Activated T-helper 1 cell treated with anti-CD3 and anti-CD28 coated beads, Interleukin-12 subunit alpha, Interleukin-12 subunit beta, Interleukin-2, Interleukin-4 antibody, amounts not matched to agents 30 ng/mL and 10 ng/mL and 1 ng/mL, durations not matched to agents 14 hours and 24 hours and 36 hours (primary cell): ENCODE measurements around the gene PTPRC. TPM values are rescaled to one million over a fixed set of nuclear protein-coding genes. Genes with fewer than 3 reads are reported as not detected.
A peak's percentile ranks its signal among the peaks of the same experiment; 100 is the strongest.

Source experiments
- DNase-seq: peaks from one replicate; pipeline ENCODE4 v3.0.0; 2021; ENCODE audit warnings: low spot score
- H3K27ac Mint-ChIP-seq: one replicate; pipeline ENCODE4 v1.8.0; 2021; ENCODE audit warnings: mild to moderate bottlenecking, mixed read lengths
- H3K27me3 Mint-ChIP-seq: one replicate; pipeline ENCODE4 v1.8.0; 2022; ENCODE audit warnings: mild to moderate bottlenecking, moderate library complexity, mixed read lengths; ENCODE audit not compliant: insufficient read depth
- H3K36me3 Mint-ChIP-seq: one replicate; pipeline ENCODE4 v1.8.0; 2021; ENCODE audit warnings: low read depth, mixed read lengths
- H3K4me1 Mint-ChIP-seq: one replicate; pipeline ENCODE4 v1.8.0; 2021; ENCODE audit warnings: low read depth, mixed read lengths
- H3K4me3 Mint-ChIP-seq: one replicate; pipeline ENCODE4 v1.8.0; 2021; ENCODE audit warnings: mild to moderate bottlenecking, moderate library complexity, mixed read lengths
- H3K9me3 Mint-ChIP-seq: one replicate; pipeline ENCODE4 v1.8.0; 2021; ENCODE audit warnings: mixed read lengths
- intact Hi-C: fragments of 100-400 bp; cut with micrococcal nuclease; formaldehyde crosslinking; loops from one replicate; pipeline ENCODE4 v1.15.1; 2024
- total RNA-seq: library from RNA; stranded (reverse); gene quantifications from 2 replicates; pipeline ENCODE4 v1.2.3, GENCODE V29; 2022

Gene PTPRC
- total RNA-seq, 1 donor from 2014 or later = 512 TPM

DNA sequence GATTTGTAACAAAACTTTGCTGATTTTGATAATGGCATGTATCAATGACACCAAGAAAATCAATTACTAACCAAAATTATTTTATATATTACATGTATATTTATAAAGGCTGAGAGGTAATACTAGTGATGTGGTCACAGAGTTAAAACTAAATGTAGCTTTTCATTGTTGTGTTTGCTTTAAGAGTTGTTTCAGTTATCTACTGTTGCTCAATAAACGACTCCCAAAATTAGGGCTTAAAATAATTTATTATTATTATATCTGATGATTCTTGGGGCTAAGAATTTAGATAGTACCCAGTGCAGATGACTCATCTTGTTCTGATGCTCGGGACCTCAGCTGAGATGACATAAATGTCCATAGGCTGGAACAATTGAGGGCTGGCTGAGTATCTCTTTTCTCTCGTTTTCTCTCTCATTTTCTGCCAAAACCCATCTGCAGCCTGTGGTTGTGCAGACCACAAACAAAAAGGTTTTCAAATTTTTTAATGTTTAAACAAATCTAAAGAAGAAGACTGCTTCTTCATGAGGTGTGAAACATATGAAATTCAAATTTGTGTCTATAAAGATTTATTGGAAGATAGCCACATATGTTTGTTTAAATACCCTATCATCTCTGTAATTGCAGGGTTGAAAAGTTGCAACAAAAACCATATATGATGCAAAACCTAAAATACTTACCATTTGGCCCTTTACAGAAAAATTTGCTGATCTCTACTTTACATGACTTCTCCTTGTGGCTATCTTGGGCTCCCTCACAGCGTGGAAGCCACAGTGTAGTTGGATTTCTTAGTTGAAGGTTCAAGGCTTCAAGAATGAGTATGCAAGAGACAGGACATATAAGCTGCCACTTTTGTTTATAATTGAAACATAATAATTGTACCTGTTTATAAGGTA is 14.8 kb upstream of the PTPRC start:
- Mint-ChIP-seq H3K36me3 (peaks cover 12% of the 10 kb centered on the region), H3K27me3 (no peaks in the 10 kb centered on the region), H3K4me1 (peaks cover 95% of the 10 kb centered on the region), H3K27ac (peak overlapping the region; percentile 73), H3K9me3 (peaks cover 13% of the 10 kb centered on the region), H3K4me3 (peak overlapping the region; percentile 21)
- DNase-seq = no peak
- intact Hi-C loops = loop anchor here (1.0 to 10.0 kb wide), 8 partner anchors 9 to 2001 kb away; partner anchors contain the start of genes DENND1B and KIF14

- intact Hi-C loops = loop anchor here (1.0 to 10.0 kb wide), 8 partner anchors 9 to 2000 kb away; partner anchors contain the start of genes DENND1B and KIF14
- Mint-ChIP-seq H3K27me3 (no peaks in the 10 kb centered on the region), H3K36me3 (peaks cover 14% of the 10 kb centered on the region), H3K4me3 (peak overlapping the region; percentile 15), H3K4me1 (peaks cover 95% of the 10 kb centered on the region), H3K9me3 (peaks cover 19% of the 10 kb centered on the region), H3K27ac (peak overlapping the region; percentile 64)
- no peak for DNase-seq
Observed at GRCh38 chr1:198624648-198624980, 14.2 kb upstream of the PTPRC start.

GRCh38 chr1:198627436-198628066 is 11.3 kb upstream of the PTPRC start:
- Mint-ChIP-seq H3K27ac (peak overlapping the region; percentile 36), H3K4me3 (peak overlapping the region; percentile 40), H3K36me3 (peaks cover 14% of the 10 kb centered on the region), H3K9me3 (peaks cover 24% of the 10 kb centered on the region), H3K27me3 (no peaks in the 10 kb centered on the region), H3K4me1 (peaks cover 88% of the 10 kb centered on the region)
- intact Hi-C loops = loop anchor here (10.0 kb wide), 1 partner anchor 1997 kb away; the partner anchor contains the start of gene KIF14
- DNase-seq = no peak

DNA sequence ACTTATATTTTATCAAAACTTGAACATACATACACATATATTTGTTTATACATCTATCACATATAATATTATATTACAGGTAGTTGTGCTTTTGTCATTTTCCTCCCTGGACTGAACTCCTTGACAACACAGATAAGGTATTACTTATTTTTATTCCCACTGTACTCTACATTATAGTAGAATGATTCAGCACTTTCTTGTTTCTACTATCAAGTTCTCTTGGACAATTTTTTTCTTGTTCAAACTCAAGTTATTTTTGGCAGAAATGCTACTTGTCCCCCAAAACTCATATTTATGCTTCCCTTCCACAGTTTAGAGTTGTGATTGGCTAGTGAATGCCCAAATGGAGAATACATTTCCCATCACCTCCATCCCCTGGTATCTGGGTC is 10.8 kb upstream of the PTPRC start:
- intact Hi-C loops = loop anchor here (10.0 kb wide), 1 partner anchor 1997 kb away; the partner anchor contains the start of gene KIF14
- H3K27me3 Mint-ChIP-seq = no peaks in the 10 kb centered on the region
- H3K4me1 Mint-ChIP-seq = peaks cover 88% of the 10 kb centered on the region
- H3K36me3 Mint-ChIP-seq = peaks cover 16% of the 10 kb centered on the region
- peaks cover 25% of the 10 kb centered on the region for H3K9me3 Mint-ChIP-seq
- peak overlapping the region; percentile 74 for H3K27ac Mint-ChIP-seq
- DNase-seq = no peak
- peak overlapping the region; percentile 40 for H3K4me3 Mint-ChIP-seq

- DNase-seq = no peak
- H3K9me3 Mint-ChIP-seq = peaks cover 35% of the 10 kb centered on the region
- H3K27me3 Mint-ChIP-seq = no peaks in the 10 kb centered on the region
- no peak overlapping the region for H3K4me3 Mint-ChIP-seq
- H3K36me3 Mint-ChIP-seq = peaks cover 27% of the 10 kb centered on the region
- intact Hi-C loops = loop anchor here (10.0 kb wide), 1 partner anchor 1995 kb away; the partner anchor contains the start of gene KIF14
- no peak overlapping the region for H3K27ac Mint-ChIP-seq
- H3K4me1 Mint-ChIP-seq = peaks cover 92% of the 10 kb centered on the region
Observed at GRCh38 chr1:198629610-198630009, 9.2 kb upstream of the PTPRC start.

DNA sequence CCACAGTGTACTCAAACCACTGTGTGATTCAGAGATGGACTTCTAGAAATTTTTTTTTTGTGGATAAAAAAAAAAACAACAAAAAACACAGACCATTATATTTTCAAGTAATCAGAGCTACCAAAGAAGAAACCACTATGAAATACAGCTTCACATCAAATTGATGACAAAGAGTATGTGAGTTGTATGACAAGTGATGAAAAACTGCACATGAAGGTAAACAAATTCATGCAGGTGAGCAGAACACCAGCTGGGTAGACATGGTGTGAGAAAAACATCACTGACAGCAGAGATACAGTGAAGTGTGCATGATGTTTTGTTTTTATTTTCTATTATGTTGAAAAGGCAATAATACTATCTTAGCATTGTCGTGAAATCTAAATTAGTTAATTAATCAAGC is 8.0 kb upstream of the PTPRC start:
- Mint-ChIP-seq H3K9me3 (peaks cover 35% of the 10 kb centered on the region), H3K4me1 (peaks cover 91% of the 10 kb centered on the region), H3K4me3 (no peak overlapping the region), H3K27me3 (no peaks in the 10 kb centered on the region), H3K36me3 (peaks cover 30% of the 10 kb centered on the region), H3K27ac (no peak overlapping the region)
- no peak for DNase-seq
- intact Hi-C loops = no loop called here

GRCh38 chr1:198631292-198631691 is 7.5 kb upstream of the PTPRC start:
- DNase-seq = no peak
- H3K9me3 Mint-ChIP-seq = peaks cover 35% of the 10 kb centered on the region
- intact Hi-C loops = no loop called here
- H3K4me1 Mint-ChIP-seq = peaks cover 91% of the 10 kb centered on the region
- no peak overlapping the region for H3K27ac Mint-ChIP-seq
- no peak overlapping the region for H3K4me3 Mint-ChIP-seq
- no peaks in the 10 kb centered on the region for H3K27me3 Mint-ChIP-seq
- H3K36me3 Mint-ChIP-seq = peaks cover 30% of the 10 kb centered on the region

DNA sequence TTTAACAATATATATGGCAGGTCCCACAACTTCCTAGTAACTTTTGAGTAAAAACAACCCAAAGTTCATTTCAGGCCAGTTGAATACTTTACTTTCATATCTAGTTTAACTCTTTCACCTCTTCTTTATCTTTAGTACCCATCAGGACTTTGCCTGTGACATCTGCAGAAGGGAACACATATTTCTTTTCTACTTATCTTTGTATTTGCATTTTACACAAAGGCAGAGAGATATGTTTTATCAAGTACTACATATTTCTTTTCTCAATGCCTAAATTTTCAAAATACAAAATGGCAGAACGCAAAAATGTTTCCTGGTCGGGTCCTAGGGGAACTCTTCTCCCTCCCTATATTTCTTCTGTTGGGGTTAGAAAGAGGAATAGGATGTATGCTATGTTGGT is 6.8 kb upstream of the PTPRC start:
- no peak overlapping the region for H3K4me3 Mint-ChIP-seq
- intact Hi-C loops = no loop called here
- H3K9me3 Mint-ChIP-seq = peaks cover 29% of the 10 kb centered on the region
- H3K27ac Mint-ChIP-seq = peak overlapping the region; percentile 6
- DNase-seq = no peak
- H3K36me3 Mint-ChIP-seq = peaks cover 26% of the 10 kb centered on the region
- peaks cover 91% of the 10 kb centered on the region for H3K4me1 Mint-ChIP-seq
- H3K27me3 Mint-ChIP-seq = no peaks in the 10 kb centered on the region

DNA sequence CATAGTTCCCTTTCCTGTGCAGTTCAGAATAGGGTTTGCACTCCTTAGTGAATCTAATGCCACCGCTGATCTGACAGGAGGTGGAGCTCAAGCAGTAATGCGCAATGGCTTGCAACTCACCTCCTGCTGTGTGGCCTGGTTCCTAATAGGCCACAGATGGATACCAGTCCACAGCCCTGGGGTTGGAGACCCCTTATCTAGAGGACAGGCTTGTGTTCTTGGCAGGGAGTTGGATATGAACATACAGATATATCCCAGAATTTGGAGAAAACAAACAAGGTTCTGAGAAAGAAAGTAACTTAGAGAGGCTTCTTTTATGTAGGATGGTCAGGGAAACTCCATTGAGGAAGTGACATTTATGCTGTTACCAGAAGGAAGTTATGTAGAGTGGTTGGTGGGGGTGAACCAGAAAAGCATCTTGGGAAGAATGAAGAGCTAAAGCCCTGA is 5.1 kb upstream of the PTPRC start:
- Mint-ChIP-seq H3K4me3 (peak overlapping the region; percentile 38), H3K27ac (peak overlapping the region; percentile 73), H3K27me3 (no peaks in the 10 kb centered on the region)

DNA sequence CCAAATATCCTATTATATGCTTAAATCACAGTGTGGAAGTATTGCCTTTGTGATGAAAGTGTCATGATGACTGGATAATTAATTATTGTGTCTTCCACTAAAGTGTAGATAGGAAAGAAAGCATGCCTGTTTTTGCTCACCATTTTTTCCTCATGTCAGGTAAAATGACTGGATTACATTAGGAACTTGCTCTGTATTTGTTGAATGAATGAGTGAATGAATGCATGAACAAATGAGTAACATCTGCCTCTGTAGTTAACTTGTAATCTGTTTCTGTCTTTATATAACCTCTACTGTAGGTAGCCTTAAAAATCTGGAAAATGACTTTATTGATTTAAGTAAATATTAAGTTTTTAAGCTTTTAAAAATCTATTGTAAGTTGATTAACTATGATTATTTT is 2.9 kb upstream of the PTPRC start:
- Mint-ChIP-seq H3K9me3 (peaks cover 14% of the 10 kb centered on the region), H3K27ac (peak overlapping the region; percentile 82), H3K4me3 (peak overlapping the region; percentile 35), H3K36me3 (peaks cover 21% of the 10 kb centered on the region), H3K27me3 (no peaks in the 10 kb centered on the region), H3K4me1 (peaks cover 65% of the 10 kb centered on the region)
- no peak for DNase-seq
- intact Hi-C loops = loop anchor here (5.0 kb wide), 2 partner anchors 169 to 479 kb away; partner anchors contain the start of gene NEK7

More for the DNA sequence above, 5.1 kb upstream of the PTPRC start:
- Mint-ChIP-seq H3K9me3 (peaks cover 22% of the 10 kb centered on the region), H3K36me3 (peaks cover 21% of the 10 kb centered on the region), H3K4me1 (peaks cover 81% of the 10 kb centered on the region)
- intact Hi-C loops = loop anchor here (1.0 kb wide), 1 partner anchor 9 kb away; no protein-coding TSS in a partner anchor
- no peak for DNase-seq

DNA sequence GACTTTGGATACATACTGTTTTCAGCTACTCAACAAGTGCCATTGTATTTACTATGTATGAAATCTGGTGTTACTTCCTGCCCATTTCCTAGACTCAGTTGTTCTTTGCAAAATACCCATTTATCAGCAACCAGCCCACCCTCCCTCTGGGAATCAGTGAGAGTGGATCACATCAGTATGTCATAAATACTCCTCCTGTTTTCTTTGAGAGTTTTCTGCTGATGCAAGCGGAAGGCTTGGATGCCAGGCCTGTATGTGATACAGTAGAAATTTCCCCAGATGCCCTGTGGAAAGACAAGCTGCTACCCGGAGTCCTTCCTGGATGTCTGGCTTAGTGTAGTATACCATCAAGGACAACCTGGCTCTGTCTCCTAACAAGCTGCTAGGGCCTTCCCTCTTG is 2.4 kb upstream of the PTPRC start:
- peaks cover 22% of the 10 kb centered on the region for H3K36me3 Mint-ChIP-seq
- H3K27ac Mint-ChIP-seq = peak overlapping the region; percentile 90
- peaks cover 14% of the 10 kb centered on the region for H3K9me3 Mint-ChIP-seq
- no peak for DNase-seq
- peaks cover 61% of the 10 kb centered on the region for H3K4me1 Mint-ChIP-seq
- no peaks in the 10 kb centered on the region for H3K27me3 Mint-ChIP-seq
- intact Hi-C loops = loop anchor here (5.0 kb wide), 2 partner anchors 169 to 479 kb away; partner anchors contain the start of gene NEK7
- peak overlapping the region; percentile 55 for H3K4me3 Mint-ChIP-seq

DNA sequence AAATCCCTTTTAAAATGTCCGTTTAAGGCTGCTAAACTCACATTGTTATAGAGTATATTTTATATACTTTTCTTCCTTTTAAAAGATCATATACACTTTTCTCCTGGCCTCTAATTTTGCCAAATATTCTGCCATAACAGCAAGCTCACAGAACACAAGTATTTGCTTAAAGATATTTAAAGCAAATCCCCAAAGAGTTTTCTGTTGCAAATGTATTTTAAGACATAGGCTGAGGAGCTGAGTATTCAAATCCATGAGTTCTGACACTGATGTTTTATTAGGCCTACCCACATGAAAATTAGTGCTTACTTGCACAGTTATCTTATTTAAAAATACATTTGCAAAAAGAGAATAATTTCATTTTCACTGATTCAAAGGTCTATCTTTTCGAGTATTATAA is 1.7 kb upstream of the PTPRC start:
- H3K27me3 Mint-ChIP-seq = no peaks in the 10 kb centered on the region
- peaks cover 27% of the 10 kb centered on the region for H3K36me3 Mint-ChIP-seq
- H3K4me1 Mint-ChIP-seq = peaks cover 54% of the 10 kb centered on the region
- H3K9me3 Mint-ChIP-seq = peaks cover 11% of the 10 kb centered on the region
- DNase-seq = no peak
- intact Hi-C loops = loop anchor here (5.0 kb wide), 2 partner anchors 170 to 480 kb away; partner anchors contain the start of gene NEK7
- peak overlapping the region; percentile 44 for H3K4me3 Mint-ChIP-seq
- H3K27ac Mint-ChIP-seq = peak overlapping the region; percentile 90
